GM12878 (cell line): ENCODE measurements around the gene ITGA11. TPM values are rescaled to one million over a fixed set of nuclear protein-coding genes. Genes with fewer than 3 reads are reported as not detected.

Source experiments
- ATAC-seq: fragments of 200-7000 bp; cut with Tn5 transposase; 3 replicates; pipeline ENCODE4 v1.9.1; 2020; ENCODE audit warnings: mild to moderate bottlenecking, moderate library complexity
- BruUV-seq: library from RNA; stranded (reverse); fragments of 400-500 nt; replicated peaks from 2 replicates; lab custom pipeline; 2021; lab: Mats Ljungman, UMichigan
- CTCF ChIA-PET: fragments of 300-600 bp; sonication (Branson Sonifier 250); formaldehyde crosslinking; extraction: SDS; loops from one replicate; lab custom pipeline; 2021; ENCODE audit warnings: inconsistent platforms; lab: Yijun Ruan, JAX
- POLR2A ChIA-PET: fragments of 350-600 bp; formaldehyde crosslinking; extraction: SDS; loops from one replicate; lab custom pipeline; 2021; ENCODE audit warnings: inconsistent platforms; lab: Charles Lee
- RAD21 ChIA-PET: fragments of 300-600 bp; sonication (Branson Sonifier 250); formaldehyde crosslinking; loops from one replicate; lab custom pipeline; 2023; ENCODE audit warnings: antibody characterized with exemption; ENCODE audit not compliant: unreplicated experiment; lab: Charles Lee
- SMC1A ChIA-PET: fragments of 300-600 bp; sonication (Branson Sonifier 250); formaldehyde crosslinking; loops from one replicate; lab custom pipeline; 2023; ENCODE audit not compliant: unreplicated experiment, uncharacterized antibody; lab: Charles Lee
- DNase-seq: peaks from one replicate; pipeline ENCODE4 v3.0.0-alpha.2; 2011; ENCODE audit warnings: low read depth, low spot score
- FAIRE-seq: peaks from 3 replicates; lab custom pipeline; 2011; peaks lifted over from hg19 to GRCh38; lab: Jason Lieb, UNC
- H2AFZ ChIP-seq: 2 replicates; pipeline ENCODE4 v1.6.0; 2011; ENCODE audit warnings: low read depth, low read length, control low read depth; ENCODE audit not compliant: control insufficient read depth
- H3K27ac ChIP-seq: 2 replicates; pipeline ENCODE4 v1.5.1; 2011; ENCODE audit warnings: control low read depth; ENCODE audit not compliant: control insufficient read depth, insufficient read depth
- H3K27me3 ChIP-seq, 2 experiments: replicated peaks in 1 of 2; 2 replicates each; pipeline versions ENCODE4 v1.6.0 to v1.6.1; 2011; ENCODE audit warnings: low read length in 1 of 2; ENCODE audit not compliant: control insufficient read depth in 2 of 2, insufficient read depth in 2 of 2
- H3K36me3 ChIP-seq, 2 experiments: 2 replicates each; pipeline ENCODE4 v1.5.1; 2011; ENCODE audit warnings: low read length in 1 of 2; ENCODE audit not compliant: control insufficient read depth in 2 of 2, insufficient read depth in 2 of 2
- H3K4me1 ChIP-seq: 2 replicates; pipeline ENCODE4 v1.6.1; 2011; ENCODE audit warnings: mild to moderate bottlenecking, low read length, moderate library complexity, mixed read lengths; ENCODE audit not compliant: control insufficient read depth, insufficient read depth
- H3K4me2 ChIP-seq: 2 replicates; pipeline ENCODE4 v1.6.0; 2011; ENCODE audit warnings: control low read depth; ENCODE audit not compliant: control insufficient read depth, insufficient read depth
- H3K4me3 ChIP-seq: fragments of 200-600 bp; sonication (generic); 2 replicates; pipeline ENCODE4 v1.5.1; 2016
- H3K79me2 ChIP-seq: 2 replicates; pipeline ENCODE4 v1.6.0; 2011; ENCODE audit warnings: low read length; ENCODE audit not compliant: control insufficient read depth, insufficient read depth
- H3K9ac ChIP-seq: 2 replicates; pipeline ENCODE4 v1.8.0; 2011; ENCODE audit warnings: low read length, control low read depth, mixed read lengths; ENCODE audit not compliant: control insufficient read depth, insufficient read depth
- H3K9me3 ChIP-seq: replicated peaks from 3 replicates; pipeline ENCODE4 v1.5.1; 2011; ENCODE audit warnings: mild to moderate bottlenecking, low read length; ENCODE audit not compliant: control insufficient read depth, insufficient read depth
- H4K20me1 ChIP-seq: 2 replicates; pipeline ENCODE4 v1.6.0; 2011; ENCODE audit not compliant: control insufficient read depth, insufficient read depth
- BHLHE40 ChIP-seq, 2 experiments: fragments of 450-650 bp in 1 of 2; IDR thresholded peaks; 2 replicates each; pipeline ENCODE4 v1.6.1; 2011 to 2017; ENCODE audit warnings: low read depth in 2 of 2, borderline replicate concordance in 1 of 2, improper control_type of control experiment in 1 of 2, low read length in 1 of 2, mild to moderate bottlenecking in 1 of 2
- CEBPB ChIP-seq, 2 experiments: fragments of 150-350 bp in 1 of 2; IDR thresholded peaks; 2 replicates each; pipeline ENCODE4 v1.6.1; 2012 to 2014; ENCODE audit warnings: low read depth in 2 of 2, low read length in 2 of 2, borderline replicate concordance in 1 of 2, inconsistent platforms in 1 of 2
- EGR1 ChIP-seq, 2 experiments: IDR thresholded peaks; 1 replicate in 1 of 2; 2 replicates in 1 of 2; pipeline ENCODE4 v1.6.1; 2011 to 2012; ENCODE audit warnings: low read depth in 2 of 2, low read length in 2 of 2, borderline replicate concordance in 1 of 2, mild to moderate bottlenecking in 1 of 2, moderate library complexity in 1 of 2
- MEF2A ChIP-seq: IDR thresholded peaks from 2 replicates; pipeline ENCODE4 v1.6.1; 2011; ENCODE audit warnings: low read depth, mild to moderate bottlenecking, low read length, moderate library complexity; ENCODE audit not compliant: insufficient read depth
- NFXL1 ChIP-seq: fragments of 450-650 bp; IDR thresholded peaks from 2 replicates; pipeline ENCODE4 v1.6.1; 2017; ENCODE audit warnings: antibody characterized with exemption, mild to moderate bottlenecking, borderline replicate concordance
- NFYA ChIP-seq: IDR thresholded peaks from 2 replicates; pipeline ENCODE4 v1.6.1; 2011; ENCODE audit warnings: low read depth, mild to moderate bottlenecking, low read length, improper control_type of control experiment, borderline replicate concordance
- PRDM15 ChIP-seq: fragments of 450-650 bp; formaldehyde crosslinking; IDR thresholded peaks from 2 replicates; pipeline ENCODE4 v1.4.0; 2020; ENCODE audit warnings: mild to moderate bottlenecking, moderate library complexity
- RELB ChIP-seq: fragments of 450-650 bp; IDR thresholded peaks from 2 replicates; pipeline ENCODE4 v1.6.1; 2017; ENCODE audit warnings: low read depth, mild to moderate bottlenecking, moderate library complexity
- SMAD1 ChIP-seq: fragments of 450-650 bp; IDR thresholded peaks from 2 replicates; pipeline ENCODE4 v1.6.1; 2018; ENCODE audit warnings: mild to moderate bottlenecking, low read depth; ENCODE audit not compliant: partially characterized antibody
- SMARCA5 ChIP-seq: fragments of 450-650 bp; IDR thresholded peaks from 2 replicates; pipeline ENCODE4 v1.6.1; 2017; ENCODE audit warnings: mild to moderate bottlenecking
- STAT1 ChIP-seq: fragments of 450-650 bp; conservative IDR thresholded peaks from 2 replicates; pipeline ENCODE4 v1.6.1; 2014; ENCODE audit warnings: antibody characterized with exemption, mild to moderate bottlenecking
- STAT3 ChIP-seq: IDR thresholded peaks from 2 replicates; pipeline ENCODE4 v1.6.1; 2011; ENCODE audit warnings: low read depth, low read length, improper control_type of control experiment
- SUZ12 ChIP-seq: fragments of 200-600 bp; sonication (generic); IDR thresholded peaks from one replicate; pipeline ENCODE4 v1.6.1; 2018; ENCODE audit warnings: antibody characterized with exemption, mild to moderate bottlenecking; ENCODE audit not compliant: unreplicated experiment
- WGBS: methylation state at CpG from one replicate; pipeline ENCODE4 v1.1.6; 2016; ENCODE audit warnings: low lambda C conversion rate; ENCODE audit not compliant: insufficient replicate concordance, insufficient coverage; ENCODE audit errors: missing lambda C conversion rate; 5-methylcytosine and 5-hydroxymethylcytosine counted together
- in situ Hi-C: fragments of 300-500 bp; cut with MboI; formaldehyde crosslinking; loops from 9 replicates; pipeline ENCODE4 v1.14.3; 2018; ENCODE audit warnings: mixed read lengths
- intact Hi-C: fragments of 100-400 bp; cut with micrococcal nuclease; formaldehyde crosslinking; loops from one replicate; pipeline ENCODE4 v1.14.2; 2022; ENCODE audit not compliant: unreplicated experiment
- polyA plus RNA-seq, 11 experiments: library from polyadenylated mRNA; depleted of rRNA in 4 of 11; unstranded in 6 of 11; stranded (reverse) in 5 of 11; fragments of >200 nt; fragmentation: Nextera tagmentation in 4 of 11; fragmentation: Illumina TruSeq in 1 of 11; extraction: Ambion mirVana in 4 of 11; extraction: Trizol in 1 of 11; gene quantifications; 1 replicate in 1 of 11; 2 replicates in 10 of 11; pipeline versions ENCODE4 v1.2.1 to v1.2.3, GENCODE V29; 2011 to 2016; ENCODE audit warnings: inconsistent platforms in 2 of 11, missing spikeins in 2 of 11, low read depth in 1 of 11
- total RNA-seq, 4 experiments: library from RNA; depleted of rRNA in 3 of 4; stranded (reverse); fragments of >200 nt in 3 of 4; fragmentation: Illumina TruSeq in 1 of 4; extraction: Trizol in 1 of 4; gene quantifications; 2 replicates each; pipeline versions ENCODE4 v1.2.1 to v1.2.3, GENCODE V29; 2013 to 2021
- TF ChIP-seq, protein P1 (sequence below): fragments of 450-650 bp; IDR thresholded peaks from 2 replicates; pipeline ENCODE4 v1.6.1; 2016; ENCODE audit warnings: mild to moderate bottlenecking
- TF ChIP-seq, protein P2 (sequence below): IDR thresholded peaks from 2 replicates; pipeline ENCODE4 v1.6.1; 2012; ENCODE audit warnings: low read depth, low read length, improper control_type of control experiment

The ITGA11 gene
- total and polyA plus RNA-seq, 10 of the 15 experiments (the other 5 are each of a cell fraction or from before 2014, with no cell fraction given), result under 0.01 to 0.36 (median 0.13) TPM; not detected in 1

DNA sequence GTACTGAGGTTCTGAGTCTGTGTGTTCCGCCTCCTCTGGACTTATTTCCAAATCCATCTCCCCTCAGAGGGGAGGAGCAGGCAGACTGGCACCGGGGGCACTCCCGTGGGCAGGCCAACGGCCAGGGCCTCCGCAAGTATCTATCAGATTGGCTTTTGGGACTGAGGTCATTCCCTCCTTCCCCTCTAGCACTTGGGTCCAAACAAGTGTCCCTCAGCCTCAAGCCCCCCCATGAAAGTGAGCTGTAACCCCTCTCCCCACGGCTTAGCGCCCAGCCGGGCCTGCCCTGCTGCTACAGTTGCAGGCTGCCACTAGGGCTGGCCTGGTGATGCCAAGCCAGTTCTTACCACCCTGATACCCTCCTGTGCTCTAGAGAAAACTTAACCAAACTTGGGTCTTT, 17.4 kb downstream of the ITGA11 start (continued):
- TF ChIP-seq NFYA, result no peak
- TF ChIP-seq, all 136 proteins: peak for 0

- FAIRE-seq (no peak), DNase-seq (no peak)
- CTCF ChIA-PET, result no interaction called here
- TF ChIP-seq SMAD1, result no peak
- TF ChIP-seq RELB, result no peak
- no peak for TF ChIP-seq EGR1 (IDR thresholded peaks at IDR 0.05; ENCODE audit: borderline replicate concordance in 1 of 2, low read depth in 2 of 2, low read length in 2 of 2)
- no peak for TF ChIP-seq SUZ12
- no peak for TF ChIP-seq STAT3
- TF ChIP-seq, protein P1, sequence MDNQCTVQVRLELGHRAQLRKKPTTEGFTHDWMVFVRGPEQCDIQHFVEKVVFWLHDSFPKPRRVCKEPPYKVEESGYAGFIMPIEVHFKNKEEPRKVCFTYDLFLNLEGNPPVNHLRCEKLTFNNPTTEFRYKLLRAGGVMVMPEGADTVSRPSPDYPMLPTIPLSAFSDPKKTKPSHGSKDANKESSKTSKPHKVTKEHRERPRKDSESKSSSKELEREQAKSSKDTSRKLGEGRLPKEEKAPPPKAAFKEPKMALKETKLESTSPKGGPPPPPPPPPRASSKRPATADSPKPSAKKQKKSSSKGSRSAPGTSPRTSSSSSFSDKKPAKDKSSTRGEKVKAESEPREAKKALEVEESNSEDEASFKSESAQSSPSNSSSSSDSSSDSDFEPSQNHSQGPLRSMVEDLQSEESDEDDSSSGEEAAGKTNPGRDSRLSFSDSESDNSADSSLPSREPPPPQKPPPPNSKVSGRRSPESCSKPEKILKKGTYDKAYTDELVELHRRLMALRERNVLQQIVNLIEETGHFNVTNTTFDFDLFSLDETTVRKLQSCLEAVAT, result no peak
- no peak for TF ChIP-seq NFXL1
- TF ChIP-seq, protein P2, sequence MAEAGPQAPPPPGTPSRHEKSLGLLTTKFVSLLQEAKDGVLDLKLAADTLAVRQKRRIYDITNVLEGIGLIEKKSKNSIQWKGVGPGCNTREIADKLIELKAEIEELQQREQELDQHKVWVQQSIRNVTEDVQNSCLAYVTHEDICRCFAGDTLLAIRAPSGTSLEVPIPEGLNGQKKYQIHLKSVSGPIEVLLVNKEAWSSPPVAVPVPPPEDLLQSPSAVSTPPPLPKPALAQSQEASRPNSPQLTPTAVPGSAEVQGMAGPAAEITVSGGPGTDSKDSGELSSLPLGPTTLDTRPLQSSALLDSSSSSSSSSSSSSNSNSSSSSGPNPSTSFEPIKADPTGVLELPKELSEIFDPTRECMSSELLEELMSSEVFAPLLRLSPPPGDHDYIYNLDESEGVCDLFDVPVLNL, result no peak
- TF ChIP-seq PRDM15 (CRISPR knock-in tag), result no peak
- no peak for TF ChIP-seq SMARCA5
- no peak for TF ChIP-seq BHLHE40 (IDR thresholded peaks at IDR 0.05; ENCODE audit: borderline replicate concordance in 1 of 2, low read depth in 2 of 2, low read length in 1 of 2)
- TF ChIP-seq STAT1, result no peak
- no peak for TF ChIP-seq MEF2A
- no peak for TF ChIP-seq CEBPB (IDR thresholded peaks at IDR 0.05; ENCODE audit: borderline replicate concordance in 1 of 2, low read depth in 2 of 2, low read length in 2 of 2)
Observed at GRCh38 chr15:68414206-68414555, 17.8 kb downstream of the ITGA11 start.

More at GRCh38 chr15:68414206-68414555, 17.8 kb downstream of the ITGA11 start:
- no peak overlapping the region for H3K27ac ChIP-seq
- ChIA-PET POLR2A (no interaction called here), SMC1A (no interaction called here), RAD21 (no interaction called here)
- no peaks in the 10 kb centered on the region for H3K9me3 ChIP-seq
- no peaks in the 10 kb centered on the region for H3K4me1 ChIP-seq
- no peak for ATAC-seq
- no peak overlapping the region for H2AFZ ChIP-seq
- no peaks in the 10 kb centered on the region for H3K36me3 ChIP-seq
- H3K27me3 ChIP-seq, result no peaks in the 10 kb centered on the region
- H3K4me2 ChIP-seq, result no peak overlapping the region
- intact Hi-C loops, result no loop called here
- 33% methylated on average over 3 of the region's 3 CpGs for WGBS
- no peaks in the 10 kb centered on the region for H3K79me2 ChIP-seq
- H3K9ac ChIP-seq, result no peak overlapping the region
- no peaks in the 10 kb centered on the region for H4K20me1 ChIP-seq
- no peak overlapping the region for H3K4me3 ChIP-seq
- no TSS peak for BruUV-seq
- in situ Hi-C loops, result no loop called here
